HG02981 (cell line): ENCODE results near the gene PDE6C.

Source experiments
- ATAC-seq: cut with Tn5 transposase; IDR thresholded peaks from one replicate; pipeline ENCODE4 v1.9.1; 2021; ENCODE audit warnings: mild to moderate bottlenecking, moderate library complexity; ENCODE audit not compliant: unreplicated experiment

The PDE6C gene

GRCh38 chr10:93697207-93697606 lies 84.9 kb downstream of the PDE6C start:
- no peak for ATAC-seq

DNA sequence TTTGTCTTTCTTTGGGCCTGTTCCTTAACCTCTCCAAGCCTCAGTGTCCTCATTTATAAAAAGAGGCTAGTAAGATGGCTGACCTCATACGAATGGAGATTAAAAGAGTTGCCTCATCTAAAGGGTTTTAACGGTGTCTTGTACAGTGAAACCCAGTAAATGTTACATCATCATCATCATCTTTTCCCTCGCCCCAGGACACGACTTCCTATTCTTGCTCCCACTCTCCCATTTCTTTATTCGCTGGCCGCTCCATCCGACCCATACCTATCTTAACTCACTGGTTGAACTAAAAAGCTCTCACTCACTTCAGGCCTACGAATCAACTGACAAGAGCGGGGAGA lies 89.5 kb downstream of the PDE6C start:
- ATAC-seq, result peak; percentile 13

GRCh38 chr10:93702210-93703001 lies 90.1 kb downstream of the PDE6C start, which contains the start of gene FRA10AC1:
TSS of gene FRA10AC1 (minus strand) at chr10:93702592. CDS start at chr10:93700106, 2,486 bp downstream.
- peak; percentile 84 for ATAC-seq

DNA sequence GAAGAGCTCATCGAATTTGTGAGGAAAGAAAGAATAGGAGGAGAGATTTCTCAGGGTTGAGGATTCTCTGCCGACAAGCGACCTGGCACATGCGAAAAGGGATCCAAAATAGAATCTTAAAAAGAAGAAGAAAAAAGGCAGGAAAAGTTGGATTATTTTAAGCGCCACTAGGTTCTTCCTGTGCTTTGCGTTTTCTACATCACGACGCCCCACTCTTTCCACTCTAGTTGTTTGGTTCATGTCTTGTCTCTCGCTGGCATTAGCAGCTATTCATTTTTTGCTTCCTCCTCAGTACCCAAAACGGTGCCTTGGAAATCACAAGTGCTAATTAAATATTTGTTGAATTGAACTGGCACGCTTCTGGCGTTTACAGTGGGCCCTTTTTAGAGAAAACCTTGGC lies 90.7 kb downstream of the PDE6C start:
- ATAC-seq, result peak; percentile 10

GRCh38 chr10:93703841-93704240 lies 91.5 kb downstream of the PDE6C start:
- ATAC-seq, result no peak

DNA sequence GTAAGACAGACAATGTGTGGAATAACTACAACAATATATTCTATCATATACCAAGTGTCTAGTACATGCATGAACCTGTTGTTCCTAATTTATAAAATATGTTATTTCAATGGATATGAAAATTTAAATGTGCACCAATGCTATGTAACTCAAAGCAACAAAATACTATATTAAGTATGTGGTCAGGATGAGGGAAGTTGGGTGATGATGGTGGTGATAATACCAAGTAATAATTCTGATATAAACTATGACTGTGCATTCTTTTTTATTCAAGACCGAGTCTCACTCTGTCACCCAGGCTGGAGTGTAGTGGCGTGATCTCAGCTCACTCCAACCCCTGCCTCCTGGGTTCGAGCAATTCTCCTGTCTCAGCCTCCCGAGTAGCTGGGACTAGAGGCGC lies 92.1 kb downstream of the PDE6C start:
- ATAC-seq, result no peak

DNA sequence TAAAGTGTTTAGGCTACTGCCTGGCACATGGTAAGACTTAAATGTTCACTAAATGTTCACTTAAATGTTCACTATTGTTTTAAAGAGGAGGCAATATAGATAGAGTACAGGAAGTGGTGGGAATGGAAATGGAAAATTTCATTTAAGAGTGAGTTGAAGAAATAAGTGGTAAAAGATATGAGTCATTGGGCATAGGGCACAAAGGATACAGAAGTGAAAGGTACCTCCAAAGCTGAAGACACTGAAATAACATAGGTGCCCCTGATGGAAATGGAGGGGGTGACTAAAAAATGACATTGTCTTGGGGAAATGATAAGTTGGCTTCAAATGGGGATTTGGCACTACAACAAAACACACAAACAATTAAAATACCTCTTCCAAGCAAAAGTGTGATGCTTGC lies 95.3 kb downstream of the PDE6C start:
- no peak for ATAC-seq

- ATAC-seq, result no peak
These were observed 98.1 kb downstream of the PDE6C start for GRCh38 chr10:93710333-93710909.

GRCh38 chr10:93711891-93712290 lies 99.6 kb downstream of the PDE6C start:
- ATAC-seq, result no peak

DNA sequence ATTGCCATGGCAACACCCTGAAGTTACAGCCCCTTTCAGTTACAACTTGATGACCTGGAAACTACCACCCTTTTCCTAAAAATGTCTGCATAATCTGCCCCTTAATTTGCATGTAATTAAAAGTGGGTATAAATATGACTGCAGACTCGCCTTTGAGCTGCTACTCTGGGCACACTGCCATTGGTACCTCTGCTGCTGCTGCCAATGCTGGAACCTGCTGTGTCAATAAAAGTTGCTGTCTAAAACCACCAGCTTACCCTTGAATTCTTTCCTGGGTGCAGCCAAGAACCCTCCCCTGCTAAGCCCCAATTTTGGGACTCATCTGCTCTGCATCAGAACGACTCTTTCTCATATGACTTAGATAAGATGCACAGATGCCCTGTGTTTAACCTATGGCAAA lies 100.3 kb downstream of the PDE6C start:
- ATAC-seq, result no peak

DNA sequence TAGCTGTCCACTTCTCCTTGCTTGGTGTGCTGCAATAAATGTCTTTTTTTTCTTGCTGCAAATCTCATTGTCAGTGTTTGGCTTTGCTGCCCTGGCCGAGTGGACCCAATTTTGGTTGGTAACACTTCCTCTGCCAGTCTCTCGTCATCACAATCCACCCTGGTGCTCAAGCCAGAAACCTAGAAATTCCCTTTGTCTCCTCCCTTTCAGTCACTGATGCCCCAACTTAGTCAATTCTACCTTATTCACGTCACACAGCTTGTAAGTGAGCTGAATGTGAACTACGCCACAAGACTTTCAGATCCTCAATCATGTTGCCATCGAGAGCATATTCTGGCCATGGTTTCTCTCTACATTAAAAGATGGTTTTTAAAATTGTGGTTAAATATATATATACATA lies 103.0 kb downstream of the PDE6C start:
- ATAC-seq, result peak; percentile 91
